Psoas muscle (tissue), 8 donors: ENCODE results near the gene SLFN12. TPM values are rescaled to one million over a fixed set of nuclear protein-coding genes. Genes with fewer than 3 reads are reported as not detected.
A peak's percentile ranks its signal among the peaks of the same experiment; 100 is the strongest.

ENCODE experiments used
- ATAC-seq, 4 donors: fragments of 200-7000 bp; cut with Tn5 transposase; one replicate each; pipeline ENCODE4 v1.9.1; 2020; ENCODE audit warnings: moderate library complexity in 3 of 4, mild to moderate bottlenecking in 2 of 4
- DNase-seq, 2 donors: peaks; one replicate each; pipeline ENCODE4 v3.0.0-alpha.2; 2020
- H3K27ac ChIP-seq: fragments of 200-600 bp; one replicate; pipeline ENCODE4 v1.8.0; 2022
- H3K27me3 ChIP-seq, 3 donors: fragments of 200-600 bp in 1 of 3; one replicate each; pipeline versions ENCODE4 v1.6.1 to v1.8.0; 2013 to 2022; ENCODE audit warnings: low read length in 2 of 3, mild to moderate bottlenecking in 2 of 3, moderate library complexity in 1 of 3; ENCODE audit not compliant: insufficient read depth in 3 of 3
- H3K36me3 ChIP-seq, 2 donors: fragments of 200-600 bp in 1 of 2; one replicate each; pipeline versions ENCODE4 v1.6.1 to v1.8.0; 2013 to 2022; ENCODE audit warnings: low read depth in 1 of 2, mild to moderate bottlenecking in 1 of 2, moderate library complexity in 1 of 2; ENCODE audit not compliant: insufficient read depth in 1 of 2
- H3K4me1 ChIP-seq: fragments of 200-600 bp; one replicate; pipeline ENCODE4 v1.8.0; 2022
- H3K4me3 ChIP-seq: fragments of 200-600 bp; one replicate; pipeline ENCODE4 v1.8.0; 2022; ENCODE audit warnings: mild to moderate bottlenecking
- H3K9me3 ChIP-seq: fragments of 200-600 bp; one replicate; pipeline ENCODE4 v1.8.0; 2022
- CTCF ChIP-seq: fragments of 200-600 bp; IDR thresholded peaks from one replicate; pipeline ENCODE4 v1.8.0; 2022; ENCODE audit warnings: antibody characterized with exemption
- WGBS, 3 donors: extraction: QIAGEN DNeasy Blood & Tissue Kit; methylation state at CpG; one replicate each; pipeline versions ENCODE4 v1.1.6 to v1.1.7; 2013; 5-methylcytosine and 5-hydroxymethylcytosine counted together
- intact Hi-C, 2 donors: fragments of 100-400 bp; cut with DNase I; formaldehyde crosslinking; loops; one replicate each; pipeline versions ENCODE4 v1.11.0 to v1.14.2; 2022
- long read RNA-seq, 2 donors: library from polyadenylated mRNA; unstranded; transcript quantifications; one replicate each; pipeline ENCODE4 v2.0.0, GENCODE V29; 2021
- polyA plus RNA-seq, 3 donors: library from polyadenylated mRNA; stranded (reverse); fragments of 200-250 nt; gene quantifications; one replicate each; pipeline ENCODE4 v1.2.3, GENCODE V29; 2013
- total RNA-seq, 4 donors: library from RNA; stranded (reverse); fragmentation: NEBNext Ultra II Directional in 2 of 4; extraction: Animal tissue kit (Norgen Biotek cat#: 25700) in 2 of 4; gene quantifications; one replicate each; pipeline versions ENCODE4 v1.2.1 to v1.2.4, GENCODE V29; 2021 to 2023
- donor health status: healthy with polysubstance abuse.
- donor health status: DM: no; HTN: no; CAD: no; lungs with moderate emphysema.
- donor health status: Bipolar disorder and iron deficiency.
- donor health status: healthy.
- donor health status: DM: yes; HTN: yes; CAD: no.
- donor health status: DM: no; HTN: no; CAD: no.
- donor health status: DM: no; HTN: no; CAD: no.
- donor health status: DM: yes; HTN: yes; CAD: no.

The SLFN12 gene
- total RNA-seq (1 to 10 TPM; 1.3 to 3.8 (median 1.9) TPM), polyA plus RNA-seq (under 1 TPM; 0.34 to 0.92 (median 0.62) TPM)
- long read RNA-seq, donor 1, result 0 reads
- long read RNA-seq, donor 2, result 0 reads

GRCh38 chr17:35432176-35433074 lies at the start of gene SLFN12:
SLFN12 (minus strand) TSS chr17:35432500; CDS start chr17:35423028, 9,472 bp downstream.
- DNase-seq, result peak; percentile 49 to 57
- WGBS, 3 donors, result 5 to 24% (median 11%) methylated on average over 21 to 22 of the region's 22 CpGs

GRCh38 chr17:35479271-35479670 lies 47.0 kb upstream of the SLFN12 start:
- peaks cover 0 to 24% (median 3%) of the 10 kb centered on the region in 3 donors for H3K27me3 ChIP-seq
- no peaks in the 10 kb centered on the region for H3K9me3 ChIP-seq
- TF ChIP-seq CTCF, result no peak
- H3K27ac ChIP-seq, result no peak overlapping the region
- DNase-seq (no peak), ATAC-seq (no peak)
- H3K36me3 ChIP-seq, result no peaks in the 10 kb centered on the region
- H3K4me3 ChIP-seq, result no peak overlapping the region
- intact Hi-C loops, result no loop called here
- H3K4me1 ChIP-seq, result no peaks in the 10 kb centered on the region
- WGBS, 3 donors, result 60 to 63% (median 62%) methylated on average over 5 of the region's 5 CpGs

More at GRCh38 chr17:35432176-35433074, at the start of gene SLFN12:
- Histone ChIP-seq H3K27ac (peak within 1 kb of the TSS; percentile 71), H3K36me3 (no peaks in the 10 kb centered on the region), H3K4me1 (no peaks in the 10 kb centered on the region), H3K9me3 (no peaks in the 10 kb centered on the region), H3K4me3 (peak within 1 kb of the TSS; percentile 70), H3K27me3 (peaks cover 2 to 22% (median 2%) of the 10 kb centered on the region in 3 donors)
- intact Hi-C loops, result loop anchor here in 1 of 2 donors (10.0 kb wide), 1 partner anchor 118 kb away; no protein-coding TSS in a partner anchor
- TF ChIP-seq CTCF, result no peak
- peak; percentile 47 to 89 (median 81) for ATAC-seq

GRCh38 chr17:35477248-35477647 lies 44.9 kb upstream of the SLFN12 start:
- Histone ChIP-seq H3K27ac (no peak overlapping the region), H3K36me3 (no peaks in the 10 kb centered on the region), H3K4me3 (no peak overlapping the region), H3K27me3 (peaks cover 0 to 22% (median under 1%) of the 10 kb centered on the region in 3 donors), H3K9me3 (no peaks in the 10 kb centered on the region), H3K4me1 (no peaks in the 10 kb centered on the region)
- no peak for ATAC-seq
- 59 to 69% (median 64%) methylated on average over 5 of the region's 5 CpGs for WGBS, 3 donors
- TF ChIP-seq CTCF, result no peak
- intact Hi-C loops, result no loop called here
- no peak for DNase-seq

- intact Hi-C loops, result no loop called here
- no peak for TF ChIP-seq CTCF
- 38 to 52% (median 40%) methylated on average over 2 of the region's 2 CpGs for WGBS, 3 donors
- H3K4me3 ChIP-seq, result no peak overlapping the region
- H3K4me1 ChIP-seq, result no peaks in the 10 kb centered on the region
- no peak for ATAC-seq
- peaks cover 0 to 22% (median 0%) of the 10 kb centered on the region in 3 donors for H3K27me3 ChIP-seq
- no peaks in the 10 kb centered on the region for H3K36me3 ChIP-seq
- no peaks in the 10 kb centered on the region for H3K9me3 ChIP-seq
- no peak for DNase-seq
- no peak overlapping the region for H3K27ac ChIP-seq
Measured at GRCh38 chr17:35476283-35476820, 44.1 kb upstream of the SLFN12 start.
